Calu3 (cell line): Measurements from ENCODE around the gene ASTN1. TPM values are rescaled to one million over a fixed set of nuclear protein-coding genes. Genes with fewer than 3 reads are reported as not detected.
A peak's percentile ranks its signal among the peaks of the same experiment; 100 is the strongest.

Experiments used
- BruUV-seq: library from RNA; stranded (reverse); fragments of 400-500 nt; replicated peaks from 2 replicates; lab custom pipeline; 2021; lab: Mats Ljungman, UMichigan
- CTCF ChIA-PET: fragments of 300-600 bp; sonication (Branson Sonifier 250); formaldehyde crosslinking; loops from one replicate; lab custom pipeline; 2022; ENCODE audit warnings: antibody characterized with exemption; lab: Charles Lee
- DNase-seq: peaks from one replicate; pipeline ENCODE4 v3.0.0; 2022
- H3K27ac Mint-ChIP-seq: one replicate; pipeline ENCODE4 v1.8.0; 2022; ENCODE audit warnings: mixed read lengths; ENCODE audit not compliant: unreplicated experiment
- H3K27me3 Mint-ChIP-seq: one replicate; pipeline ENCODE4 v1.8.0; 2022; ENCODE audit warnings: mixed read lengths; ENCODE audit not compliant: unreplicated experiment
- H3K36me3 Mint-ChIP-seq: one replicate; pipeline ENCODE4 v1.8.0; 2022; ENCODE audit warnings: mild to moderate bottlenecking, moderate library complexity, mixed read lengths; ENCODE audit not compliant: insufficient read depth, unreplicated experiment
- H3K4me1 Mint-ChIP-seq: one replicate; pipeline ENCODE4 v1.8.0; 2022; ENCODE audit warnings: mild to moderate bottlenecking, low read depth, mixed read lengths; ENCODE audit not compliant: unreplicated experiment
- H3K4me3 Mint-ChIP-seq: one replicate; pipeline ENCODE4 v1.8.0; 2022; ENCODE audit warnings: mild to moderate bottlenecking, low read depth, moderate library complexity, mixed read lengths; ENCODE audit not compliant: unreplicated experiment
- H3K9me3 Mint-ChIP-seq: one replicate; pipeline ENCODE4 v1.8.0; 2022; ENCODE audit warnings: low read depth, mixed read lengths; ENCODE audit not compliant: unreplicated experiment
- CTCF ChIP-seq: fragments of 200-600 bp; IDR thresholded peaks from one replicate; pipeline ENCODE4 v1.8.0; 2022; ENCODE audit warnings: antibody characterized with exemption; ENCODE audit not compliant: unreplicated experiment
- intact Hi-C: fragments of 100-400 bp; cut with micrococcal nuclease; formaldehyde crosslinking; loops from one replicate; pipeline ENCODE4 v1.10.0; 2022; ENCODE audit not compliant: unreplicated experiment
- total RNA-seq: library from RNA; stranded (reverse); gene quantifications from 2 replicates; pipeline ENCODE4 v1.2.3, GENCODE V29; 2022

Gene ASTN1
- total RNA-seq, 1 experiment from 2014 or later, result not detected

GRCh38 chr1:177190308-177190970, 25.9 kb upstream of the ASTN1 start:
- no TSS peak for BruUV-seq
- intact Hi-C loops, result no loop called here
- Mint-ChIP-seq H3K4me3 (no peak overlapping the region), H3K27me3 (peaks cover 87% of the 10 kb centered on the region), H3K4me1 (no peaks in the 10 kb centered on the region), H3K9me3 (no peaks in the 10 kb centered on the region), H3K27ac (no peak overlapping the region), H3K36me3 (no peaks in the 10 kb centered on the region)
- CTCF ChIA-PET, result interaction anchor here (0.6 to 0.7 kb wide), 2 partner anchors 16 to 33 kb away, joined by 3 to 5 read pairs; no protein-coding TSS in a partner anchor
- no peak for DNase-seq
- no peak for TF ChIP-seq CTCF

- Mint-ChIP-seq H3K27me3 (peaks cover 50% of the 10 kb centered on the region), H3K9me3 (no peaks in the 10 kb centered on the region), H3K4me3 (no peak overlapping the region), H3K36me3 (no peaks in the 10 kb centered on the region), H3K4me1 (peaks cover 6% of the 10 kb centered on the region), H3K27ac (no peak overlapping the region)
- intact Hi-C loops, result no loop called here
- BruUV-seq, result no TSS peak
- TF ChIP-seq CTCF, result no peak
- DNase-seq, result no peak
- CTCF ChIA-PET, result no interaction called here
These were observed 22.1 kb upstream of the ASTN1 start for GRCh38 chr1:177186639-177187038.

GRCh38 chr1:177185209-177185608, 20.7 kb upstream of the ASTN1 start:
- CTCF ChIA-PET, result no interaction called here
- Mint-ChIP-seq H3K27ac (no peak overlapping the region), H3K27me3 (peaks cover 36% of the 10 kb centered on the region), H3K9me3 (no peaks in the 10 kb centered on the region), H3K36me3 (no peaks in the 10 kb centered on the region), H3K4me3 (no peak overlapping the region), H3K4me1 (peaks cover 10% of the 10 kb centered on the region)
- BruUV-seq, result no TSS peak
- intact Hi-C loops, result no loop called here
- DNase-seq, result peak; percentile 36
- TF ChIP-seq CTCF, result peak; percentile 40

GRCh38 chr1:177183836-177184235, 19.3 kb upstream of the ASTN1 start:
- H3K9me3 Mint-ChIP-seq, result no peaks in the 10 kb centered on the region
- H3K4me3 Mint-ChIP-seq, result no peak overlapping the region
- CTCF ChIA-PET, result interaction anchor here (0.6 to 0.7 kb wide), 2 partner anchors 27 to 1402 kb away, joined by 3 read pairs; no protein-coding TSS in a partner anchor
- intact Hi-C loops, result no loop called here
- H3K4me1 Mint-ChIP-seq, result peaks cover 10% of the 10 kb centered on the region
- no peak overlapping the region for H3K27ac Mint-ChIP-seq
- BruUV-seq, result no TSS peak
- H3K27me3 Mint-ChIP-seq, result peaks cover 22% of the 10 kb centered on the region
- H3K36me3 Mint-ChIP-seq, result no peaks in the 10 kb centered on the region
- DNase-seq, result no peak
- no peak for TF ChIP-seq CTCF
